ENCODE results near the gene MFNG. TPM values are rescaled to one million over a fixed set of nuclear protein-coding genes. Genes with fewer than 3 reads are reported as not detected.
A peak's percentile ranks its signal among the peaks of the same experiment; 100 is the strongest.

Gene MFNG
- total RNA-seq, 1 donor from 2014 or later, result 53.5 TPM

DNA sequence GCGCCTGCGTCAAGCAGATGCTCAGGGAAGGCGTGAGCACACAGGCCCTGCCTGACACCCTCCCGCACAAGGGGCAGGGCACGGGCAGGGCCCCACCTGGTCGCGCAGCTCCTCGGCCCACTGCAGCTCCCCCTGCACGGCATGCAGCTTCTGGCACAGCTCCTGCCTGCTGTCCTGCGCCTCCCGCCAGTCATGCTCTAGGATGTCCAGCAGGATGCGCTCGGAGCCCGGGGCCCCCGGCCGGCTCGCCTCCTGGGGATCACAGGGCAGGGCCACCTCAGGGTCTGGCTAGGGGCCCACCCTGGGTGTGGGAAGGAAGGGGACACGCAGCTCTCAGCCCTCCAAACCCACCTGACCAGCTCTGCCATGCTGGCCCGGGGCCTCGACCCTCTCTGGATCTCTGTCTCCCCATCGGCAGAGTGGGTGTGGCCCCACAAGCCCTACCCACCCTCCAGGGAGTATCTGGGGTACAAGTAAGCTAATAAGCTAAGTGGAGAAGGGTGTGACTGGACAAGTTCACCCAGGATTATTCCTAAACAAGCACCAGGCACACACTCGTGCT lies 22.3 kb upstream of the MFNG start:
- TF ChIP-seq, protein P1, sequence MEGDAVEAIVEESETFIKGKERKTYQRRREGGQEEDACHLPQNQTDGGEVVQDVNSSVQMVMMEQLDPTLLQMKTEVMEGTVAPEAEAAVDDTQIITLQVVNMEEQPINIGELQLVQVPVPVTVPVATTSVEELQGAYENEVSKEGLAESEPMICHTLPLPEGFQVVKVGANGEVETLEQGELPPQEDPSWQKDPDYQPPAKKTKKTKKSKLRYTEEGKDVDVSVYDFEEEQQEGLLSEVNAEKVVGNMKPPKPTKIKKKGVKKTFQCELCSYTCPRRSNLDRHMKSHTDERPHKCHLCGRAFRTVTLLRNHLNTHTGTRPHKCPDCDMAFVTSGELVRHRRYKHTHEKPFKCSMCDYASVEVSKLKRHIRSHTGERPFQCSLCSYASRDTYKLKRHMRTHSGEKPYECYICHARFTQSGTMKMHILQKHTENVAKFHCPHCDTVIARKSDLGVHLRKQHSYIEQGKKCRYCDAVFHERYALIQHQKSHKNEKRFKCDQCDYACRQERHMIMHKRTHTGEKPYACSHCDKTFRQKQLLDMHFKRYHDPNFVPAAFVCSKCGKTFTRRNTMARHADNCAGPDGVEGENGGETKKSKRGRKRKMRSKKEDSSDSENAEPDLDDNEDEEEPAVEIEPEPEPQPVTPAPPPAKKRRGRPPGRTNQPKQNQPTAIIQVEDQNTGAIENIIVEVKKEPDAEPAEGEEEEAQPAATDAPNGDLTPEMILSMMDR (IDR thresholded peaks at IDR 0.05), result peak; percentile 16
- ATAC-seq (peak; percentile 11), DNase-seq (peak; percentile 70)
- no peaks in the 10 kb centered on the region for H3K36me3 ChIP-seq
- H3K4me1 ChIP-seq, result peaks cover 28% of the 10 kb centered on the region
- H3K27me3 ChIP-seq, result no peaks in the 10 kb centered on the region
- intact Hi-C loops (cut with DNase I), result no loop called here
- no peak overlapping the region for H3K4me3 ChIP-seq
- H3K9me3 ChIP-seq, result no peaks in the 10 kb centered on the region
- peak overlapping the region; percentile 58 for H3K27ac ChIP-seq

DNA sequence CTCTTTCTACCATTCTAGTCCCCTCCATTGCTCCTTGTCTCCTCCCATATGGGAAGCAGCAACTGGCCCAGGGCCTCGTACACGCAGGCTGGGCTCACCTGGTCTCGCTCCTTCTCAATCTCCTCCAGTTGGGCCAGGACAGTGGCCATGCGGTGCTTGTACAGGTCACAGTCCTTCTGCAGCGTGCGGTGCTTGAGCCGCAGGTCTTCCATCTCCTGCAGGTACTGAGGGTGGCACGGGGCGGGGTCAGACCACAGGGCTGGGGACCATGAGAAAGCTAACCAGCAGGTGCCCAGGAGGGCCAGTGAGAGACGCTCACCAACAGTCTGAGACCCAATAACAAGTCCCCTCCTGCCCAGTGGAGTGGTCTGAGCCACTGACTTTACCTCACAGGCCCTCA lies 21.5 kb upstream of the MFNG start:
- DNase-seq (peak; percentile 61), ATAC-seq (no peak)
- Histone ChIP-seq H3K27ac (no peak overlapping the region), H3K9me3 (no peaks in the 10 kb centered on the region), H3K36me3 (no peaks in the 10 kb centered on the region), H3K4me3 (no peak overlapping the region), H3K4me1 (peaks cover 31% of the 10 kb centered on the region), H3K27me3 (no peaks in the 10 kb centered on the region)
- intact Hi-C loops (cut with DNase I), result no loop called here
- TF ChIP-seq, protein P1 (IDR thresholded peaks at IDR 0.05), result no peak

DNA sequence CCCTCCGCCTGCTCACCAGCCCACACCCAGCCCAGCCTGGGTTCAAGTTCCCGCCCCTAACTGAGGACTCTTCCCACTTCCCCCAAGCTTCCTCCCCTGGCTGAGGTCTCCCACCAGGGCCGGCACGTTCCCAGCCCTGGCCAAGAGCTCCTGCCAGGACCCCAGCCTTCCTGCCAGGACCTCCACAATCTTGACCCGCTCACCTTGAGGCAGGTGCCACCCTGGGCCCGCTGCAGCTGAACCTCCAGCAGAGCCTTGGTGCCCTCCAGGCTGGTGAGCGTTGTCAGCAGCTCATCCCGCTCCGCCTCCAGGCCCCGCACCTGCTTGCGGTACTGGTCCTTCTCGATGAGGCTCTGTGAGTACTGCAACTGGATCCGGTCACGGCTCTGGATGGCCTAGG lies 19.8 kb upstream of the MFNG start:
- Histone ChIP-seq H3K27ac (no peak overlapping the region), H3K9me3 (no peaks in the 10 kb centered on the region), H3K36me3 (no peaks in the 10 kb centered on the region), H3K4me3 (no peak overlapping the region), H3K27me3 (no peaks in the 10 kb centered on the region), H3K4me1 (peaks cover 38% of the 10 kb centered on the region)
- DNase-seq (peak; percentile 57), ATAC-seq (no peak)
- intact Hi-C loops (cut with DNase I), result no loop called here
- TF ChIP-seq, protein P1 (IDR thresholded peaks at IDR 0.05), result no peak

DNA sequence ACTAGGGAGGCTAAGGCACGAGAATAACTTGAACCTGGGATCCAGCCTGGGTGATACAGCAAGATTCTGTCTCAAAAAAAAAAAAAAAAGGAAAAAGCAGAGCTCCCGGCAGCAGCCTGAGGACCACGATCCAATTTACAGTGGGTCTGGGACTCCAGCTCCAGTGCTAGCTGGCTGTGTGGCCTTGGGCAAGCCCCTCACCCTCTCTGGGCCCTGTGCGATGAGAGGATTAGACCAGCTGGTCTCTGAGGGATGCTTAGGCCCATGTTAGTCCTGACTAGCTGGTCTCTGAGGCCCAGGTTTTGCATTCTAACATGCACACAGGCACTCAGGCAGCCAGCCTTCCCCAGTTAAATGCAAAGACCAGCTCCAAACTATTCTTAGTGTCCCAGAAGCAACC lies 19.4 kb upstream of the MFNG start:
- H3K27me3 ChIP-seq, result no peaks in the 10 kb centered on the region
- DNase-seq (no peak), ATAC-seq (no peak)
- H3K4me3 ChIP-seq, result no peak overlapping the region
- TF ChIP-seq, protein P1 (IDR thresholded peaks at IDR 0.05), result no peak
- no peaks in the 10 kb centered on the region for H3K9me3 ChIP-seq
- H3K36me3 ChIP-seq, result no peaks in the 10 kb centered on the region
- H3K27ac ChIP-seq, result no peak overlapping the region
- intact Hi-C loops (cut with DNase I), result no loop called here
- H3K4me1 ChIP-seq, result peaks cover 42% of the 10 kb centered on the region

DNA sequence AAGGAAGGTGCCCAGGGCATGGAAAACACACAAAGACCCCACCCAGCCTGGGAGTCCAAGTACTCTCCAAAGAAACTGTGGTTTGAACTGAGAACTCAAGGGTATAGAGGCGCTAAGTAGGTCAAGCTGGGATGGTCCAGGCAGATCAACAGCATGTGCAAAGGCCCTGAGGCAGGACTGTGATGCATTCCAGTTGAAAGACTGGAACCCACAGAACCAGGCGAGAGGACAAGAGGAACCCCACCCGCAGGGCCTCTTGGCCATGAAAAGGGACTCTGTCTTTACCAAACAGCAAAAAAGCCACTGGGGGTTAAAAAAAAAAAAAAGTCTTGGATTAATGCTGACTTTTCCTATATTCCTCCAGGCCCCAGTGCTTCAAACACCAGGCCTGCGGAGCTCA lies 18.8 kb upstream of the MFNG start:
- H3K27ac ChIP-seq, result peak overlapping the region; percentile 38
- TF ChIP-seq, protein P1 (IDR thresholded peaks at IDR 0.05), result no peak
- intact Hi-C loops (cut with DNase I), result no loop called here
- DNase-seq, result no peak
- ATAC-seq, result no peak
- H3K9me3 ChIP-seq, result no peaks in the 10 kb centered on the region
- H3K4me3 ChIP-seq, result no peak overlapping the region
- H3K36me3 ChIP-seq, result no peaks in the 10 kb centered on the region
- no peaks in the 10 kb centered on the region for H3K27me3 ChIP-seq
- peaks cover 48% of the 10 kb centered on the region for H3K4me1 ChIP-seq

DNA sequence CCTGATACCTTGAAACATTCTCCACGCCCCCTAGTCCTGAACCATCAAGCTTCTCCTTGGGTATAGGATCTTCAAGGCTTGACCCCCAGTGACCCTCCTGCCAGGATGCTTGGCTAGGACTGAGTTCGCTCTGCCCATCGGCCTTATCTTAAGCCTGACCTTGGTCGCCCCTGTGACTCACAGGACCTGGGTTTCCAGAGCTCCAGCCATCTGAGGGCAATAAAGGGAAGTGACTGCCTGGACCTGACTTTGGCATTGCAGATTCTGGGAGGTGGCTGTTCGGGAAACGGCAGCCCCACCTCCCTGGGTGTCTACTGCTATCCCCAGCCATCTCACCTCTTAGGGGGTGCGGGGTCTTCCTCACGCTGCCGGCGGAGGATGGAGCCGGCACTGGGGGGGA lies 17.7 kb upstream of the MFNG start:
- ATAC-seq (no peak), DNase-seq (peak; percentile 60)
- Histone ChIP-seq H3K4me3 (no peak overlapping the region), H3K27ac (no peak overlapping the region), H3K4me1 (peaks cover 45% of the 10 kb centered on the region), H3K27me3 (no peaks in the 10 kb centered on the region), H3K9me3 (no peaks in the 10 kb centered on the region), H3K36me3 (no peaks in the 10 kb centered on the region)
- intact Hi-C loops (cut with DNase I), result no loop called here
- TF ChIP-seq, protein P1 (IDR thresholded peaks at IDR 0.05), result no peak

Data from upper lobe of right lung (tissue), 1 donor.